GM06990 (cell line): ENCODE measurements around the gene TMEM164.

ENCODE experiments used
- DNase-seq: peaks from one replicate; pipeline ENCODE4 v3.0.0-alpha.2; 2011; ENCODE audit not compliant: insufficient read length; ENCODE audit errors: extremely low read depth
- H3K27me3 ChIP-seq: replicated peaks from 2 replicates; pipeline ENCODE4 v1.6.0; 2011; ENCODE audit warnings: low read length; ENCODE audit not compliant: control insufficient read depth, insufficient read depth
- H3K36me3 ChIP-seq: 2 replicates; pipeline ENCODE4 v1.5.1; 2011; ENCODE audit warnings: low read length; ENCODE audit not compliant: control insufficient read depth, insufficient read depth
- H3K4me3 ChIP-seq: replicated peaks from 2 replicates; pipeline ENCODE4 v1.5.1; 2011; ENCODE audit warnings: low read depth, mild to moderate bottlenecking, control low read depth, low read length
- CTCF ChIP-seq: IDR thresholded peaks from 2 replicates; pipeline ENCODE4 v1.5.1; 2011; ENCODE audit warnings: low read length, control low read depth, mild to moderate bottlenecking, inconsistent platforms; ENCODE audit not compliant: insufficient read depth, poor library complexity, severe bottlenecking

TMEM164 gene

GRCh38 chrX:110038900-110039299, 36.0 kb downstream of the TMEM164 start:
- no peaks in the 10 kb centered on the region for H3K36me3 ChIP-seq
- H3K4me3 ChIP-seq = no peak overlapping the region
- TF ChIP-seq CTCF = no peak
- no peaks in the 10 kb centered on the region for H3K27me3 ChIP-seq
- no peak for DNase-seq

- H3K4me3 ChIP-seq = no peak overlapping the region
- H3K27me3 ChIP-seq = no peaks in the 10 kb centered on the region
- no peak for TF ChIP-seq CTCF
- H3K36me3 ChIP-seq = no peaks in the 10 kb centered on the region
- DNase-seq = no peak
Observed at GRCh38 chrX:110041980-110042379, 39.1 kb downstream of the TMEM164 start.

GRCh38 chrX:110042496-110042895, 39.6 kb downstream of the TMEM164 start:
- no peak overlapping the region for H3K4me3 ChIP-seq
- no peaks in the 10 kb centered on the region for H3K27me3 ChIP-seq
- no peaks in the 10 kb centered on the region for H3K36me3 ChIP-seq
- TF ChIP-seq CTCF = no peak
- no peak for DNase-seq

GRCh38 chrX:110043506-110043905, 40.6 kb downstream of the TMEM164 start:
- no peaks in the 10 kb centered on the region for H3K36me3 ChIP-seq
- TF ChIP-seq CTCF = no peak
- H3K4me3 ChIP-seq = no peak overlapping the region
- H3K27me3 ChIP-seq = no peaks in the 10 kb centered on the region
- DNase-seq = no peak

- TF ChIP-seq CTCF = no peak
- no peak for DNase-seq
- no peak overlapping the region for H3K4me3 ChIP-seq
- H3K27me3 ChIP-seq = no peaks in the 10 kb centered on the region
- H3K36me3 ChIP-seq = no peaks in the 10 kb centered on the region
Observed at GRCh38 chrX:110044346-110045249, 41.7 kb downstream of the TMEM164 start.

GRCh38 chrX:110045421-110045820, 42.5 kb downstream of the TMEM164 start:
- no peaks in the 10 kb centered on the region for H3K27me3 ChIP-seq
- no peak for DNase-seq
- H3K4me3 ChIP-seq = no peak overlapping the region
- no peaks in the 10 kb centered on the region for H3K36me3 ChIP-seq
- no peak for TF ChIP-seq CTCF
